LHCN-M2 (cell line): Measurements from ENCODE around the gene C9orf78. TPM values are rescaled to one million over a fixed set of nuclear protein-coding genes. Genes with fewer than 3 reads are reported as not detected.

Experiments used
- DNase-seq: peaks from one replicate; pipeline ENCODE4 v3.0.0-alpha.2; 2012; ENCODE audit warnings: low read depth
- polyA plus RNA-seq: library from polyadenylated mRNA; unstranded; fragments of >200 nt; gene quantifications from one replicate; pipeline ENCODE4 v1.2.1, GENCODE V29; 2012; ENCODE audit warnings: missing spikeins
- total RNA-seq: library from RNA; depleted of rRNA; stranded (reverse); fragments of >200 nt; gene quantifications from 2 replicates; pipeline ENCODE4 v1.2.3, GENCODE V29; 2014; rRNA removed

C9orf78 gene, protein sequence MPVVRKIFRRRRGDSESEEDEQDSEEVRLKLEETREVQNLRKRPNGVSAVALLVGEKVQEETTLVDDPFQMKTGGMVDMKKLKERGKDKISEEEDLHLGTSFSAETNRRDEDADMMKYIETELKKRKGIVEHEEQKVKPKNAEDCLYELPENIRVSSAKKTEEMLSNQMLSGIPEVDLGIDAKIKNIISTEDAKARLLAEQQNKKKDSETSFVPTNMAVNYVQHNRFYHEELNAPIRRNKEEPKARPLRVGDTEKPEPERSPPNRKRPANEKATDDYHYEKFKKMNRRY
- total RNA-seq = 63.3 and 79.4 TPM in 2 replicates
- 54.4 TPM for polyA plus RNA-seq

DNA sequence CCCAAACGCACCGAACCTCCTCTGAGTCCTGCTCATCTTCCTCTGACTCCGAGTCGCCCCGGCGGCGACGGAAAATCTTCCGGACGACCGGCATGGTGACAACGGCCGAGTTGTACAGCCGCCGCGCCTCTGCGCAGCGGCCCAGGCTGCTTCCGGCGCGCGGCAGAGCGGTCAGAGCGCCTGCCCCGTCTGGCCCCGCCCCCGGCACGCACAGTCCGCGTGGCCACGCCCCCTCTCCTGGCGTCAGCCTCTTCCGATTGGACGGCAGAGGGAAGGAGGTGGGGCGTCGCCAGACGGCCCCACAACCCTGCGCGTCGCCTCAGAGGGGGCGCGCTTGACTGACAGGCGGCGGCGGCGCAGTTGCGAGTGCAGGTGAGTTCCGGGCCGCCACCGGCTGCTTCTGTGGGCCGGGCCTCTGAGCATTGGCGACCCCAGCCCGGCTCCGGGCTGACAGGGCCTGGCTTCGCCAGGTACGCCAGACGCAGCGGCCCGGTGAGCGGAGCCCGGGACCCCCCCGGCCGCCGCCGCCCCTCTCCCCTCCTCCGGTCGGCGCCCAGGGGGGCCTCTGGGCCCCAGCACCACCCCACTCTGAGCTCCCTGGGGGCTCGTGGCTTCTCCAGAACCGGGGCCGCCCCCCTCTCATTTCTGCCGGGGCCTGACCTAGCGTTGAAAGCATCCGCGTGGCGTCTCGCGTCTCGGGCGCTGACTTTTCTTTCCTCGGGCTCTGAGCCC, at the start of gene C9orf78, which contains the start of gene USP20:
C9orf78 (minus strand) TSS at position 148 of the 732 bp plus-strand sequence; CDS start at position 94, 54 bp downstream.
USP20 (plus strand) TSS at position 331 of the 732 bp plus-strand sequence. CDS start 17,098 bp downstream, outside the sequence.
- peak; percentile 91 for DNase-seq

DNA sequence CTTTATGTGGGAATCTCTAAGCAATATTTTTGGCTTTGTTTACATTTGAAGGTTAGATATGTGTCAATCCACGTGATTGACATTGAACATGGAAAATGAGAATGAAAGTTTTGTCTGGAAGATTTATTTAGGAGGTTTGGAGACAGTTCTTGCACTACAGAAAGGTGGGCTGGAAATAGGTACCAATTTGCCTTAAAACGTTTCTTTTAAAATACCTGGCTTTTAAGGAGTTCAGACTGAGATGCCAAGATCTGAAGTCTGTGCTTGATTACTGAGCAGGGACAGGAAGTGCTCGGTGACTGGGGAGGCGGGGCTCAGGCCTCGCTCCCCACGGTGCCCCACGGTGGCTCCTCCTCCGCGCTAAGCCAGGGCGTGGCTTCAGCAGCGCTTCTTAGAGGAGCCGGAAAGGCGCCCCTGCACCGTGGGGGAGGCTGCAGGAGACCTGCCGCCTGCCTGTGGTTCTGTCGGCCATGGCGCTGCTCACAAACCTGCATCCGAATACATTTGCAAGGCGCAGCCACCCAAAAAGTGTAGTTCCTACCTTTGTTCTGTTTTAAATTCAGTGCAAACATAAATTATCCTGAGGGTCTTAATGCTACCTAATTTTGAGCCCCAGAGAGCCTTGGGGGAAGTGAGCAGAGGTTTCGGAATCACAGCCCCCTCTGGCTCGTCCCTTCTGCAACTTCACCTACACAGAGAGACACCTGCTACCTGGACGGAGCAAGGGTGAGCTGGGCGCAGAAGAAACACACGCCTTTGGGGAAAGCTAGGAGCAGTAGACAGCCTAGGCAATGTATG, 49.3 kb upstream of the C9orf78 start:
- DNase-seq = peak; percentile 48

DNA sequence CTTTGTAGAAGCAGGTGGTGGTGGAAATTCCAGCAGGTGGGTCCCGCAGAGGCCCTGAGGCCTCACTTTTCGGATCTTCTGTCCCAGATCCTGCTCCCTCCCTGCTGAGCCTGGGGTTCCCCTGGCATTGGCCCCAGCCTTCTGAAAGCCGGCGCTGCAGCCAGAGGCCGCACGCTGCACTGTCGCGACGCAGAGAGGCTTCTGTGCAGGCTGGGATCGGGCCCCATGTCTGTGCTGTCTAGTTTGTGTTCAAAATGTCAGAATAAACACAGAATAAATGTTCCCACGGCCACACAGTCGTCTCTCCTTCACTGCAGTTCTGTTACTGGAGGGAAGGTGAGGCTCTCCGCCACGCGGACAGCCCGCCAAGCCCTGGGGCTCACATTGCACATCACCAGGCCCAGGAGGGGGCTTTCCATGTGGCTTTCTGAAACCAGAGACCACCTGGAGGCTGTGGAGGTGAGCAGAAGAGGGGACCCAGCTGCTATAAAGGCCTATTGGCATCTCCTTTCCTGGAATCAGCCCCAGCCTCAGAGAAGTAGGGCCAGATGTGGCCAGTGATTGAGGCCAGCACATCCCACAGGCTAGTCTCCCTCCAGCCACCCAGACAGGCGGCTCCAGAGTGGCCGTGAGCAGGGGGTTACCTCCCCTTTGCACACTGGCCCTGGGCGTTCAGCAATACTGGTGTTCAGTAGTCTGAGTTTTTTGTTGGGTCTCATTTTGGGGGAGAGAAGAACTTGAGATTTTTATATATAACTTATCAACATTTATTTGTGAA, 46.7 kb upstream of the C9orf78 start:
- no peak for DNase-seq

DNA sequence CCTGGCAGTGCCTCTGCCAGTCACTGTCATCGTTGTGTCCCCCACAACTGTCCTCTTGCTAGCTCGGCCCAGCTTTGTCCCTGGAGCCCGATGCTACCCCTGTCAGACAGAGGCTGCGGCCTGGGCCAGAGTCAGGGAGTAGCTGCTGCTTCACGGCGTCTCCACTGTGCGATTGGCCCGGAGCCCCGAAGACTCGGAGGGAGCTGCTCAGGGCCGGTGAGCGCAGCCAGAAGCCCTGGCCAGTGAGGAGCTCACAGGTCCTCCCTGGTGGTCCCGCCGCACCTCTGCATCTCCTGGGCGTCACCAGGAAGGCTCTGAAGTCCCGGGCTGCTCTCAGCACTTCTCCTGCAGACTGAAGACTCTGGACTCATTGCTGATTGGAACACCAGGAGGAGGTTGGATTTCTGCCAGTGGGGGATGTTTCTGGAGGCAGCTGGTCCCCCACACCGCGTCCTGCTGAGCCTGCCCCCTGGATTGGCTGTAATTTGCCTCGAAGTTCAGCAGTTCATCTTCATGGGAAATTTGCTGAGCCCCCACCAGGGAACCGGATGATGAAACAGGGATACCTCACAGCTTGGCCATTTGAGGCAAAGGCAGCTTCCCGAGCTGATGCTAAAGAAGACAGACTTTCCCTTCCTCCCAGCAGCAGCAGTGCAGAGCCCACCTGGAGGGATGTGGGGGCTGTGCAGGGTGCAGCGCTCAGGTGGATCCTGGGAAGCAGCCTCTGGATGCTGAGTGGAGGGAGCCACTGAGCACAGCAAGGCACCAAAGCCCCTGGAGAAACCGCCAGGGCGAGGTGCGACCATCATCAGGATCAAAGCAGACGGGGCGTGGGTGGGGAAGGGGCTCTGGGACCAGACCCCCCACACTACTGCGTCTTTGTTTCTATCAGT, 45.8 kb upstream of the C9orf78 start:
- DNase-seq = no peak

DNA sequence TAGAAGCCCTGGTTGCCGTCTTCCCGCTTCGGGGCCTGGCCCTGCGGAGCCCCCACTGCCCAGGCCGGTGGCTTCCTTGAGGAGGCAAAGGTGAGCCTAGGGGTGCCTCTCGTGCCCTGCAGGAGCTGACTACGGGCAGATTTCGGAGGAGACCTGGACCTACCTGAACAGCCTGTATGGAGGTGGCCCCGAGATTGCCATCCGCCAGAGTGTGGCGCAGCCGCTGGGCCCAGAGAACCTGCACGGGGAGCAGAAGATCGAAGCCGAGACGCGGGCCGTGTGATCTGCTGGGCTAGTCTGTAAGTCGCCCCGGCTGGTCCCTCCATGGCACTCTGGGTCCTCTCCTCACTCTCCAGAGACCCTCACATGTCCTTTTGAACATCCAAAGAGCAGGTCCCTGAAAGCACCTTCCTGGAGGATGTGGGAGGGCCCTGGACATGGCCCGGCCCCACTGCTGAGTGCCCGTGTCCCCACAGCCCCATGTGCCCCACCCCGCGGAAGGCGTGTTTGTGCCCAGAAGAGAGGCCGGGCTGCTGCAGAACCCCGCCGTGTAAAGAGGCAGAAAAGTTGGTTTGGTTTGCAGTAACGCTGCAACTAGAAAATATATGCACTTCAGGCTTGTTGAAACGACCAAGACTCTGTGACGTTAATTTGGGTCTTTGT, 45.0 kb upstream of the C9orf78 start:
- DNase-seq = no peak

DNA sequence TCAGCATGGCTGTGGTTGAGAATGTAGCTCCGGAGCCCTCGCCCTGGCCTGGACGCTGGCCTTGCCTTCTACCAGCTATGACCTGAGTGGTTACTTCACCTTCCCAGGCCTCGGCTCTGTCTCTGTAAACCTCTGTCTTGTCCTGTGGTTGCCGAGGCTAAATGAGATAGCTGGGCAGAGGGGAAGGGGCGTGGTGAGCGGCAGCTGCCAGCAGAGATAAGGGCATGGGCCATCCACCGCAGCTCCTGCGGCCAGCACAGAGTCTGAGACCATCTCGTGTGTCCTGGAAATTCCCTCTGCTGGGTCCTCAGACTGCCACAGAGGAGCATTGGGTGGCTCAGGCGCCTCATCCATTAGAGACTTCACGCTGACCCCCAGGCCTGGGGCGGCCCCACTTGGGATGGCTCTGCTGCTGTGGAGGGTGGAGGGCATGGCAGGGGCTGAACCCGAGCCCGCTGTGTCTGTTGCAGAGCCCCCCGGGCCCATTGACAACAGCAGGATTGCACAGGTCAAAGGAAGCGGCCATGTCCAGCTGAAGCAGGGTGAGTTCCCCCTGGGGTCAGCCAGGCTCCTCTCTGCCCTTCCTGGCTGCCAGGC, 44.1 kb upstream of the C9orf78 start:
- DNase-seq = no peak

DNA sequence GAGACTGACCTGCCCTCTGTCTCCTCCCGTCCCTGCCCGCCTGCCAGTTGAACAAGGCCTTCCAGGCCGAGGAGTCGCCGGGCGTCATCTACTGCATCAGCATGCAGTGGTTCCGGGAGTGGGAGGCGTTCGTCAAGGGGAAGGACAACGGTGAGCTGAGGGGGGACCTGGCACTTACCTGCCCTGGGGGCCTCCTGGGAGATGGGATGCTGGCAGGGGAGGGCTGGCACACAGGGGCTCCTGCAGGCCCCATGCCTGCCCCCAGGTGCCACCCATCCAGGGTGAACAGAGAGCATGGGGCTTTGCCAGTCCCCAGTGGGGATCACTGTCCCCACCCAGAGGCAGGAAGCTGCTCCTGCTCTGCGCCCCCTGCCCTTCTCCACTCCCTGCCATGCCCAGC, 43.2 kb upstream of the C9orf78 start:
- no peak for DNase-seq

DNA sequence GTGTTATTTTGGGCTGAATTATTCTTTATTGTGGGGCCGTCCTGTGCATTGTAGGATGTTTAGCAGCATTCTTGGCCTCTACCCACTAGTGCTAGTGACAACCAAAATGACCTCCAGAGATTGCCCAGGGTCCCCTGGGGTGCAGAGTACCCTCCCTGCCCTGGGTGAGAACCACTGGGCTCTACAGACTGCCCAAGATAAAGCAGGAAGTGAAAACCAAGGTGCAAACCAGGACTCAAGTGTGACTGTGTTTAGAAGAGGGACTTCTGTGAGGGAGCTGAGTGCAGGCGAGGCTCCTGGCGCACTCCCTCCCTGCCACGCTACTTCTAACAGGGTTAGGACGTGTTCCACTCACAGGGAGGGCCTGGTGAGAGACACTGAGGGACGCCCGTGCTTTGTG, 41.7 kb upstream of the C9orf78 start:
- no peak for DNase-seq

DNA sequence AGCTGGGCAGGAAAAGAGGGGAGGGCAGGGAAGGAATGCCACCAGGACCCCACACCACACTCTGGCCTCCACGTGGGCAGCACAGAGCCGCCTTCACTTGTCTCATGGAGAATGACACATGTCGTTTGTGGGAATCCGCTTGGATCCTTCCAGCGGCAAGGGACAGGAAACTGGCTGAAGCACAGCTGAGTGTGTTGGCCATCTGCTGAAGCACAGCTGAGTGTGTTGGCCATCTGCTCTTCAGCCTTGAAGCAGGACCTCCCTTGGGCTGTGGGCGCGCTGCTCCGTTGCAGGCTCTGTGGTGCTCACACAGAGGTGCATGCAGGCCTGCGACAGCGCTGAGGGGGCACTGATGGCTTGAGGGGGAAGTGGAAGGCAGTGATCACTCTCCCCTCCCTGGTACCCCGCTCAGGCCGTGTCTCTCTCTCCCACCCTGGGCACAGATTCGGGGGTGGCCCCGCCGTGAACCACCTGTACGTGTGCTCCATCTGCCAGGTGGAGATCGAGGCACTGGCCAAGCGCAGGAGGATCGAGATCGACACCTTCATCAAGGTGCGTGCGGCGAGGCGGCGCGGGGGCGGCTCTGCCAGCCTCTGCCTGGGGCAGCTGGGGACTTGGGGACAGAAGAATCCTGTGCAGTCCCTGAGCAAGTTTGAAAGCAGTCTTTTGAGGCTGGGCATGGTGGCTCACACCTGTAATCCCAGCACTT, 40.8 kb upstream of the C9orf78 start:
- DNase-seq = peak; percentile 26

DNA sequence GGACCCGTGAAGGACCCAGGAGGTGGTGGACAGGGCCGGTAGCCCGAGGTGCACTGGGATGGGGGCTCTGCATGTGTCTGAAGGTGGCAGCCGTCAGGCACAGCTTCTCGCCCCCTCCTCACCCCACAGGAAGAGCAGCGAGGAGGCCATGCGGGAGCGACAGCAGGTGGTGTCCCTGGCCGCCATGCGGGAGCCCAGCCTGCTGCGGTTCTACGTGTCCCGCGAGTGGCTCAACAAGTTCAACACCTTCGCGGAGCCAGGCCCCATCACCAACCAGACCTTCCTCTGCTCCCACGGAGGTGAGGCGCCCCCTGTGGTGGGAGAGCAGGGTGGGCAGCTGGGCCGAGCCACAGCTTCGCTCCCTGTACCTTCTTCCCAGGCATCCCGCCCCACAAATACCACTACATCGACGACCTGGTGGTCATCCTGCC, 40.1 kb upstream of the C9orf78 start:
- DNase-seq = no peak

DNA sequence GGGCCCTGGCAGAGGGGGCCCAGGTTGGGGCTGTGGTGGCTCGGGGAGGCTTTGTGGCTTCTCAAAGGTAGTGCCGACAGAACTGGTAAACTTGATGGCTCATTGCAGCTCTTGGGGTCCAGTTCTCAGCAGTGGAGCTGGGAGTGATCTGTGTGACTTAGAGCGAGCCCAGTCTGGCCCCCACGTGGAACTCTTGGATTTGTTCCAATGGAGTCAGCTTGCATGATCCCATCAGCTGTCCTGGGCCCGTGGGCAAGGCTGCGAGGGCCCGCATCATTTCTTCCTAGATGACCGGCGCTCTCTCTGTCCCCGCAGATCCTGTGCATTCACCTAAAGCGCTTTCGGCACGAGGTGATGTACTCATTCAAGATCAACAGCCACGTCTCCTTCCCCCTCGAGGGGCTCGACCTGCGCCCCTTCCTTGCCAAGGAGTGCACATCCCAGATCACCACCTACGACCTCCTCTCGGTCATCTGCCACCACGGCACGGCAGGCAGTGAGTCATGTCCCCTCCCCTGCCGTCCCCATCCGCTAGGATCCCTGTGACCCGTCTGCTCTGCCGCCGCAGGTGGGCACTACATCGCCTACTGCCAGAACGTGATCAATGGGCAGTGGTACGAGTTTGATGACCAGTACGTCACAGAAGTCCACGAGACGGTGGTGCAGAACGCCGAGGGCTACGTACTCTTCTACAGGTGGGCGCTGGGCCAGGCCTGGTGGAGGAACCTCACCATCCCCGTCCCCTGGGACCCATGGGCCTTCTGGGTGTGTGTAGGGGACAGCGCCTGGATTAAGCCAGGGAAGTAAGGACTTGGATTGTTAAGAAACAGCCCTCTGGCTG, 39.4 kb upstream of the C9orf78 start:
- DNase-seq = no peak

DNA sequence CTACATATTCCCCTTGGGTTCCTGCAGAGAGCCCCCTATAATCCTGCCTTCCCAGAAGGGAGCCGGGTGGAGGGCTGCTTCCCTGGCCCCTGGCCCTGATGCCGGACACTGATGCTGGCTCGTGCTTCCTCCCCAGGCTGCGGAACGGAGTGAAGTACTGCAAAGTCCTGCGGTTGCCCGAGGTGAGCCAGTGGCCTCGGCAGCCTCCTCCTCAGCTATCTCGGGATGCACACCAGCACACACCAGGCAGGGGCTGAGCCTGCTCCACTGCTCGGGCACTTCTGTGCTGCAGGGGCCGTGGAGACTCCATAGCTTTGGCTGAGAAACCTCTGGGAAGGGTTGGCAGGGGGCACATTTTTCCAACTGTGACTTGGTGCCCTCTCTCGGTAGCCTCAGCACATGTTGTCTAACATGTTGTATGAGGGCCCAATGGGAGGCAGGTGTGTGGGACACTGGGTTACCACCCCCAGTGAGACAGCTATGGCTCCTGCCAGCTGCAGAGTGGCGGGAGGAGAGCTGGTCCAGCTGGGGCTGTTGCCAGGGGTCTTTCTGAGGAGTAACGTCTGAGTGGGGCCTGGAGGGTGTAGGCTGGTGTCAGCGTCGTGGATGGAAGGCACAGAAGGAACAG, 38.6 kb upstream of the C9orf78 start:
- DNase-seq = no peak

DNA sequence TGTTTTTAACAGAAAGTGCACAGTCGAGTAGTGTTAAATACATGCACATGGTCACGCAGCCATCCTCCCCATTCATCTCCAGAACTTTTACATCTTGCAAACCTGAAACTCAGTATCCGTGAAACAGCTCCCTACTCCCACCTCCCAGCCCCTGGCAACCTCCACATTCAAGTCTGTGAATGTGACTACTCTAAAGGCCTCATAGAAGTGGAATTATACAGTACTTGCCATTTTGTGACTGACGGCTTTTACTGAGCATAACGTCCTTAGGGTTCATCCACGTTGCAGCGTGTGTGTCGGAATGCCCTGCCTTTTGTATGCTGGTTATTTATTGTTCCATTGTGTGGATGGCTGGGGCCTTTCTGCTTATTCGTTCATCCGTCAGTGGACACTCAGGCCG, 36.0 kb upstream of the C9orf78 start:
- DNase-seq = no peak

DNA sequence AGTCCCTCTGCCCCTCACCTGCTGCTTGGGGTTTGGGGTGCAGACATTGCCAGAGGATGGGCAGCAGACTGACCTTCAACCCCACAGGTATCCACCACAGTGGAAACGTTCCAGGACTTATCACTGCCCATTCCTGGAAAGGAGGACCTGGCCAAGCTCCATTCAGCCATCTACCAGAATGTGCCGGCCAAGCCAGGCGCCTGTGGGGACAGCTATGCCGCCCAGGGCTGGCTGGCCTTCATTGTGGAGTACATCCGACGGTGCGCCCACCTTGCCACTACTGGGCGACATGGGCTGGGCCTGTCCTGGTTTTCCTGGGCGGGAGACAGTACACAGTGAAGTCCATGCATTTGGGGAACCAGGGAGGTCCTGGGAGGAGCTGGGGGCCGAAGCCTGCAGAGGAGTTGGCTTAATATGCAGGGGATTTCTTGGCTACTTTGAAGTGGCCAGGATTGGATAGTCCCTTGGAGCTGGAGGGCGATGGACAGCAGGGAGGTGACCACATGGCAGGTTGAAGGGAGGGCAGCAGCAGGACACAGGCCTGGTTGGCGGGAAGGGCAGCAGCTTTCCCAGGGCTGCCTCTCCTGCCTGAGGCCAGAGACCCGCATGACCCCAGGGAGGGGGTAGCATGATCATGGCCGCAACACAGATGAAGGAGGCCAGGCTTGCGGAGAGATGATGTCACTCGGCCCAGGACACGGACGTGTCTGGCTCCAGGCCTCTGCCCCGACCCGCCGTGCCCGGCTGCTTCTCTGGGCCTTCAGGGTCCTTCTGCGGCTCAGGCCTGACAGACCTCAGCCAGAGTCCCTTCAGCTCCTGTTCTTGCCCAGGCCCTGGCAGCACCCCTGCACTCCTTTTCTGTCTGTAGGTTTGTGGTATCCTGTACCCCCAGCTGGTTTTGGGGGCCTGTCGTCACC, 34.8 kb upstream of the C9orf78 start:
- DNase-seq = no peak

DNA sequence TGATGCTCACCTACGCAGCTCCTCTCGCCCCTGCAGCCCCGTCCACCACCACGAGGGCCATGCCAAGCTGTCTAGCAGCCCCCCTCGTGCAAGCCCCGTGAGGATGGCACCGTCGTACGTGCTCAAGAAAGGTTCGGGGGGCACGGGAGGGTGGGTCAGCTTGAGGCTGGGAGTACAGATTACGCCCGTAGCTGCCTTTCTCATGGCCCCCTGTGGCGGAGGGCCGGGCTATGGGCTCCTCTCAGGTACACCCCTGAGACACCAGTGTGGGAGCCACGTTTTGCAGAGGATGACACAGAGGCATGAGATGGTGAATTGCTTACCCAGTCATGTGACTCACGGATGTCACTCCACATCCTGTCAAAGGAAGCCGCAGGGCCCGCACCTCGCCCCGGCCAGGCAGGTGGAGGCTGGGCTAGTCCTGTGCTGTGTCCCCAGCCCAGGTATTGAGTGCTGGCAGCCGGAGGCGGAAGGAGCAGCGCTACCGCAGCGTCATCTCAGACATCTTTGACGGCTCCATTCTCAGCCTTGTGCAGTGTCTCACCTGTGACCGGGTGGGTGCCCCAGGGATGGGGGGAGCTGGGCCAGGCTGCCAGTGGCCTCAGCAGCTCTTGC, 33.9 kb upstream of the C9orf78 start:
- no peak for DNase-seq
